H9 (cell line): ENCODE data around the gene RGS9. TPM values are rescaled to one million over a fixed set of nuclear protein-coding genes. Genes with fewer than 3 reads are reported as not detected.

Experiments
- DNase-seq: peaks from one replicate; pipeline ENCODE4 v3.0.0-alpha.2; 2017
- H2AFZ ChIP-seq: one replicate; pipeline ENCODE4 v1.6.1; 2013; ENCODE audit warnings: mild to moderate bottlenecking, low read length, control low read depth, moderate library complexity
- H2AK5ac ChIP-seq: 2 replicates; pipeline ENCODE4 v1.6.1; 2013; ENCODE audit warnings: low read length, control low read depth, mixed read lengths; ENCODE audit not compliant: insufficient read length
- H2BK120ac ChIP-seq: one replicate; pipeline ENCODE4 v1.6.1; 2013; ENCODE audit warnings: low read depth, mild to moderate bottlenecking, low read length, control low read depth, inconsistent platforms; ENCODE audit not compliant: poor library complexity, severe bottlenecking
- H2BK12ac ChIP-seq: 2 replicates; pipeline ENCODE4 v1.6.1; 2013; ENCODE audit warnings: low read length, control low read depth, mixed read lengths, low read depth; ENCODE audit not compliant: insufficient read length
- H2BK15ac ChIP-seq: 2 replicates; pipeline ENCODE4 v1.6.1; 2013; ENCODE audit warnings: low read depth, low read length, control low read depth
- H2BK20ac ChIP-seq: one replicate; pipeline ENCODE4 v1.6.1; 2013; ENCODE audit warnings: low read depth, mild to moderate bottlenecking, low read length, control low read depth, inconsistent platforms; ENCODE audit not compliant: poor library complexity, severe bottlenecking
- H2BK5ac ChIP-seq: 2 replicates; pipeline ENCODE4 v1.6.1; 2013; ENCODE audit warnings: low read length, control low read depth, mixed read lengths; ENCODE audit not compliant: insufficient read length
- H3K14ac ChIP-seq: 2 replicates; pipeline ENCODE4 v1.6.1; 2013; ENCODE audit warnings: low read length, control low read depth; ENCODE audit not compliant: insufficient read depth
- H3K18ac ChIP-seq: 2 replicates; pipeline ENCODE4 v1.6.1; 2013; ENCODE audit warnings: low read depth, mild to moderate bottlenecking, mixed read lengths, low read length, control low read depth; ENCODE audit not compliant: insufficient read length
- H3K23ac ChIP-seq: 2 replicates; pipeline ENCODE4 v1.6.1; 2013; ENCODE audit warnings: low read length, control low read depth, mixed read lengths, low read depth; ENCODE audit not compliant: insufficient read length
- H3K23me2 ChIP-seq: 2 replicates; pipeline ENCODE4 v1.6.1; 2013; ENCODE audit warnings: low read depth, mild to moderate bottlenecking, mixed read lengths, low read length, control low read depth; ENCODE audit not compliant: insufficient read length, poor library complexity, severe bottlenecking
- H3K27ac ChIP-seq: 2 replicates; pipeline ENCODE4 v1.5.1; 2013; ENCODE audit warnings: low read length, control low read depth, mixed read lengths, low read depth; ENCODE audit not compliant: insufficient read length
- H3K27me3 ChIP-seq: 2 replicates; pipeline ENCODE4 v1.6.1; 2013; ENCODE audit warnings: low read length, control low read depth, inconsistent platforms; ENCODE audit not compliant: insufficient read depth
- H3K4ac ChIP-seq: 2 replicates; pipeline ENCODE4 v1.6.1; 2013; ENCODE audit warnings: low read depth, mild to moderate bottlenecking, control low read depth, inconsistent platforms, low read length, moderate library complexity
- H3K4me1 ChIP-seq: 2 replicates; pipeline ENCODE4 v1.6.1; 2013; ENCODE audit warnings: low read length, control low read depth, inconsistent platforms; ENCODE audit not compliant: insufficient read depth
- H3K4me2 ChIP-seq: 2 replicates; pipeline ENCODE4 v1.6.1; 2013; ENCODE audit warnings: low read length, control low read depth, mixed read lengths; ENCODE audit not compliant: insufficient read length, insufficient read depth
- H3K56ac ChIP-seq: 2 replicates; pipeline ENCODE4 v1.6.1; 2013; ENCODE audit warnings: low read depth, mild to moderate bottlenecking, mixed read lengths, low read length, control low read depth; ENCODE audit not compliant: insufficient read length
- H3K79me1 ChIP-seq: 2 replicates; pipeline ENCODE4 v1.6.1; 2013; ENCODE audit warnings: low read depth, mild to moderate bottlenecking, moderate library complexity, low read length, control low read depth, inconsistent platforms; ENCODE audit not compliant: insufficient read depth, poor library complexity, severe bottlenecking
- H3K79me2 ChIP-seq: 2 replicates; pipeline ENCODE4 v1.6.1; 2013; ENCODE audit warnings: low read length, control low read depth, inconsistent platforms; ENCODE audit not compliant: insufficient read depth
- H3K9ac ChIP-seq: 2 replicates; pipeline ENCODE4 v1.6.1; 2013; ENCODE audit warnings: low read length, control low read depth, mixed read lengths; ENCODE audit not compliant: insufficient read length; ENCODE audit errors: extremely low read depth
- H3K9me3 ChIP-seq: one replicate; pipeline ENCODE4 v1.6.1; 2013; ENCODE audit warnings: low read depth, low read length, inconsistent platforms; ENCODE audit not compliant: control insufficient read depth
- H3T11ph ChIP-seq: one replicate; pipeline ENCODE4 v1.6.1; 2013; ENCODE audit warnings: mild to moderate bottlenecking, low read length, control low read depth, inconsistent platforms
- H4K20me1 ChIP-seq: one replicate; pipeline ENCODE4 v1.6.1; 2013; ENCODE audit not compliant: control insufficient read depth, insufficient read length, insufficient read depth
- H4K5ac ChIP-seq: 2 replicates; pipeline ENCODE4 v1.6.1; 2013; ENCODE audit warnings: low read depth, mild to moderate bottlenecking, mixed read lengths, low read length, control low read depth; ENCODE audit not compliant: insufficient read length
- H4K8ac ChIP-seq: replicated peaks from 2 replicates; pipeline ENCODE4 v1.6.1; 2013; ENCODE audit warnings: low read length, control low read depth, mixed read lengths, low read depth; ENCODE audit not compliant: insufficient read length
- H4K91ac ChIP-seq: 2 replicates; pipeline ENCODE4 v1.6.1; 2013; ENCODE audit warnings: low read depth, mild to moderate bottlenecking, moderate library complexity, mixed read lengths, low read length, control low read depth; ENCODE audit not compliant: insufficient read length
- H3K27ac Mint-ChIP-seq, 3 experiments: 2 replicates in 2 of 3; 3 replicates in 1 of 3; pipeline ENCODE4 v1.8.0; 2020 to 2021; ENCODE audit warnings: mixed read lengths in 3 of 3, mild to moderate bottlenecking in 1 of 3, moderate library complexity in 1 of 3
- H3K27me3 Mint-ChIP-seq: 2 replicates; pipeline ENCODE4 v1.8.0; 2021; ENCODE audit warnings: low read depth, mild to moderate bottlenecking, moderate library complexity, mixed read lengths
- H3K36me3 Mint-ChIP-seq, 3 experiments: 2 replicates in 2 of 3; 3 replicates in 1 of 3; pipeline ENCODE4 v1.8.0; 2020 to 2021; ENCODE audit warnings: low read depth in 3 of 3, mixed read lengths in 3 of 3; ENCODE audit not compliant: insufficient read depth in 1 of 3
- H3K4me1 Mint-ChIP-seq, 2 experiments: 2 replicates each; pipeline ENCODE4 v1.8.0; 2020; ENCODE audit warnings: mixed read lengths in 2 of 2
- H3K4me3 Mint-ChIP-seq, 2 experiments: 2 replicates in 1 of 2; 3 replicates in 1 of 2; pipeline ENCODE4 v1.8.0; 2020 to 2021; ENCODE audit warnings: mild to moderate bottlenecking in 2 of 2, mixed read lengths in 2 of 2, moderate library complexity in 1 of 2
- H3K9me3 Mint-ChIP-seq, 2 experiments: 2 replicates in 1 of 2; 3 replicates in 1 of 2; pipeline ENCODE4 v1.8.0; 2020; ENCODE audit warnings: mild to moderate bottlenecking in 2 of 2, mixed read lengths in 2 of 2, moderate library complexity in 1 of 2
- CTCF ChIP-seq: fragments of 200-600 bp; sonication (generic); conservative IDR thresholded peaks from 3 replicates; pipeline ENCODE4 v1.8.0; 2021; ENCODE audit warnings: antibody characterized with exemption, mild to moderate bottlenecking
- WGBS: extraction: QIAGEN DNeasy Blood & Tissue Kit; methylation state at CpG from one replicate; pipeline ENCODE4 v1.1.7; 2013; ENCODE audit warnings: missing lambda C conversion rate, low lambda C conversion rate, mixed read lengths; ENCODE audit not compliant: insufficient read length; ENCODE audit errors: extremely low coverage; 5-methylcytosine and 5-hydroxymethylcytosine counted together
- total RNA-seq: library from RNA; stranded (reverse); gene quantifications from 2 replicates; pipeline ENCODE4 v1.2.1, GENCODE V29; 2021

RGS9 gene
- total RNA-seq, 1 experiment from 2014 or later = 12.0 TPM

GRCh38 chr17:65226227-65226626 is 89.1 kb downstream of the RGS9 start:
- no peaks in the 10 kb centered on the region; a peak in 1 of 5 replicates for H3K9me3 Mint-ChIP-seq
- Histone ChIP-seq H2BK12ac (no peak overlapping the region), H3K23me2 (no peaks in the 10 kb centered on the region), H3T11ph (no peak overlapping the region), H2BK20ac (no peak overlapping the region), H3K79me1 (no peaks in the 10 kb centered on the region), H4K8ac (no peak overlapping the region), H3K79me2 (no peaks in the 10 kb centered on the region), H4K91ac (no peak overlapping the region), H3K27me3 (no peaks in the 10 kb centered on the region), H3K9ac (no peak overlapping the region), H3K23ac (no peak overlapping the region), H2AFZ (no peak overlapping the region), H3K14ac (no peak overlapping the region), H2BK5ac (no peak overlapping the region), H2BK15ac (no peak overlapping the region), H3K9me3 (no peaks in the 10 kb centered on the region), H3K56ac (no peak overlapping the region), H2AK5ac (no peak overlapping the region), H3K27ac (no peak overlapping the region), H3K4me2 (no peak overlapping the region), H4K20me1 (no peaks in the 10 kb centered on the region), H2BK120ac (no peak overlapping the region), H3K4me1 (no peaks in the 10 kb centered on the region), H4K5ac (no peak overlapping the region), H3K4ac (no peak overlapping the region), H3K18ac (no peak overlapping the region)
- H3K36me3 Mint-ChIP-seq = no peaks in the 10 kb centered on the region; a peak in 1 of 7 replicates
- no peaks in the 10 kb centered on the region; the same call in 1 of the 2 replicates for H3K27me3 Mint-ChIP-seq
- peaks cover 7 to 10% of the 10 kb centered on the region in 2 experiments; a peak in 3 of 4 replicates for H3K4me1 Mint-ChIP-seq
- no peak for DNase-seq
- no peak overlapping the region; a peak in 1 of 7 replicates for H3K27ac Mint-ChIP-seq
- WGBS = no CpG with 5 or more reads among the region's 4 CpGs
- no peak for TF ChIP-seq CTCF
- no peak overlapping the region; a peak in 1 of 5 replicates for H3K4me3 Mint-ChIP-seq
